Renal pelvis (tissue), 3 donors: Measurements from ENCODE around the gene NGLY1. TPM values are rescaled to one million over a fixed set of nuclear protein-coding genes. Genes with fewer than 3 reads are reported as not detected.

Experiments used
- polyA plus RNA-seq, 3 donors: library from polyadenylated mRNA; unstranded; fragments of 120-200 nt; gene quantifications; one replicate each; pipeline ENCODE4 v1.2.1, GENCODE V29; 2013; ENCODE audit not compliant: insufficient read length in 3 of 3

Gene NGLY1
- polyA plus RNA-seq, 3 donors, result 38.0 to 42.1 (median 38.4) TPM

Other genes with a start within 250 kb of the NGLY1 start
- gene TOP2B, start 118.5 kb downstream of the NGLY1 start, polyA plus RNA-seq, result 100 to 1,000 TPM; 266 to 288 (median 270) TPM
- 10 to 100 TPM; 20.2 to 25.5 (median 24.2) TPM for gene OXSM, start 6.6 kb upstream of the NGLY1 start, polyA plus RNA-seq